ENCODE data around the gene ULK2.
"Not testable (repeated sequence)": the region's sequence is repeated elsewhere in the genome, so short reads cannot be mapped to it uniquely, and the experiment has no call there.

ULK2 gene

GRCh38 chr17:19860647-19861177, 7.0 kb downstream of the ULK2 start:
- not testable (repeated sequence) for DNase-seq

DNA sequence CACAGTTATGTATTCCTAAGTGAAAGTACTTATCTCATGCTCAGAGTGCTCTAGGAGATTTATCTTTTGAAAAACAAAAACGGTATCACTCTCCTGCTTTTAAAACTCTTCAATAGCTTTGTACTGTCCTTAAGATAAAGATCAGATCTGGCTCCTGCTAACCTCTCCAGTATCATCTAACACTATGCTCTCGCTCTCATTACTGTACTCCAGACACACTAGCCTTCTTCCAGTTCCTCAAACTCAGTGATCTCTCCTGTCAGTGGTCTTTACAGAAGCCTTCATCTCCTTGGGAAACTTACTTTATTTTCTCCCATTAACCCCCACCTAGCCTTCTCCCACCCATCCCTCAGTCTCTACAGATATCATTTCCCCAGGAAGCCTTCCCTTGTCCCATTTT, 10.1 kb downstream of the ULK2 start:
- DNase-seq, result no peak

DNA sequence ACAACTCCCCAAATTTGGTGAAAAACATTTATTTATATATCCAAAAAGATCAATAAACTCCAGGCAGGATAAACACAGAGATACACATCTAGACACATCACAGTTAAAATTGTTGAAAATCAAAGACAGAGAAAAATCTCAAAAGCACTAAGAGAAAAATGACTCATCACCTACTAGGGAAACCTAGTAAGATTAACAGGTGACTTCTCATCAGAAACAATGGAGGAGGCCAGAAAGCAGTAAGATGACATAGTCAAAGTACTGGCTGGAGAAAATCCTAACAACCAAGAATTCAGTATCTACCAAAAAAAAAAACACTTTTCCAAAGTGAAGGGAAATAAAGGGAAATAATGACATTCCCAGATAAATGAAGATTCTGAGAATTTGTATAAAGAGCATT, 33.8 kb downstream of the ULK2 start:
- DNase-seq, result no peak

GRCh38 chr17:19830061-19830460, 37.7 kb downstream of the ULK2 start:
- no peak for DNase-seq

GRCh38 chr17:19812407-19812806, 55.3 kb downstream of the ULK2 start:
- DNase-seq, result no peak

- DNase-seq, result no peak
These were observed 62.7 kb downstream of the ULK2 start for GRCh38 chr17:19805006-19805405.

DNA sequence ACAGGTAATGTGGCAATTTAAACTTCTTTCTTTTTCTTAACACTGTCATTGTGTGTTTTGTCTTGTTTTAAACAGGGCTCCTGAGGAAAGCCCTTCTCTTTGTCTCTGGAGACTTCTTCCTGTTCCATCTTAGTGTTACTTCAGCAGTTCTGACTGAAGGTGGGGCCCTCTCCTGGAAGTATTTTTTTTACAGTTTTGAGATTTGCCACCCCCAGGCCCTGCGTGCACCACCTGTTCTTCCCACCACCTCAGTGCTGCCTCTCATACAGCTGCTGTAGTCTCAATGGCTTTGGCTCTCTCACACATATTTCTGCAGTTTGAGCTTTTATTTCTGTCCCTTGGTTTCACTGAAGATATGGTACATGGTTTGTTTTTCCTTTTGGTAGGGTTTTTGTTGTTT, 67.2 kb downstream of the ULK2 start:
- DNase-seq, result no peak

DNA sequence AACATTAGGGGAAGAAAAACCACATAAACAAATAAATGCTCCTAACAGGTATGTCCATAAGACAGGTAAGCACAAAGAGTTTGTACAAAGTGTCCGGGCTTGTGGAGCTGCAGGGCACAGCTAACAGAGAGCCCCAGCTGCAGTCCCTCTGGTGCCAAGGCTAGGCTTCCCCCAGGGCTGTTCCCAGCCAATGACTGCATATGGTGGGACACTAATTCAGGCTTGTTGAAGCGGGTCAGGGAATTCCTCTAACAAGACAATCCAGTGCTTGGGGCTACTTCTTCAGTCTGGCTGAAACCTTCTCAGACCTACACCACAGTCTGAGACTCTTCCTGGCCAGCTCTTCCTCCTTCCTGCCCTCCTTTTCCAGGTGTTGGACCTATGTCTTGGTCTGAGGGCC, 67.9 kb downstream of the ULK2 start:
- DNase-seq, result no peak

DNA sequence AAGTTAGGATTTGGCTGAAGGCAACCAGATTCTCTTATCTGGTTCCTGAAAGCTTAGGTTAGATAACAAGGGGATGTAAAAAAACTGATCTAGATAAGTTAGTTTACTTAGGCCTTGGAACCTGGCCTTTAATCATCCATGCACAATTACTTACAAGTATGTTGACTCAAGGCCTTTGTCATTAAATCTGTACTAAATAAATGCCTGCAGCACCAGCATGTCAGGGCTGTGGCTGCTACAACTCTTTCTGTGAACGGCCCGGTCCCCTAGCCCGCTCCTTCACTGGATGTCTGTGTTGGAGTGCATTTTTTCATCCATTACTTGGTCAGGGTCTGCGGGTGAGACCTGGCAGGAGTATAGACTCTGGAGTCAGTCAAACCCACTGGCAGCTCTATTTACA, 71.3 kb downstream of the ULK2 start:
- DNase-seq, result no peak

DNA sequence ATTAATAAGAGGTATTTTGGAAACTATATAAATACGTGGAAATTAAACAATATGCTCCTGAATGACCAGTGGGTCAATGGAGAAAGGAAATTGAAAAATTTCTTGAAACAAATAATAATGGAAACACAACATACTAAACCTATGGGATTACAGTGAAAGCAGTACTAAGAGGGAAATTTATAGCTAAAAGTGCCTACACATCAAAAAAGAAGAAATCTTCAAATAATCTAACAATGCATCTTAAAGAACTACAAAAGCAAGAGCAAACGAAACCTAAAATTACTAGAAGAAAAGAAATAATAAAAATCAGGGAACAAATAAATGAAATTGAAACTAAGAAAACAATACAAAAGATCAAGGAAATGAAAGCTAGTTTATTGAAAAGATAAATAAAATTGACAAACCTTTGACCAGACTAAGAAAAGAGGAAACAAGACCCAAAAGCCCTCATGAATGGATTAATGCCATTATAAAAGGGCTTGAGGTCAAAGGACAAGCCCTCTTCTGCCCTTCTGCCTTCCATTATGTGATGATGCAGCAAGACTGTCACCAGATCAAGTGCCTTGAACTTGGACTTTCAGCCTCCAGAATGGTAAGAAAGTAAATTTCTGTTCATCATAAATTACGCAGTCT, 75.7 kb downstream of the ULK2 start:
- no peak for DNase-seq

DNA sequence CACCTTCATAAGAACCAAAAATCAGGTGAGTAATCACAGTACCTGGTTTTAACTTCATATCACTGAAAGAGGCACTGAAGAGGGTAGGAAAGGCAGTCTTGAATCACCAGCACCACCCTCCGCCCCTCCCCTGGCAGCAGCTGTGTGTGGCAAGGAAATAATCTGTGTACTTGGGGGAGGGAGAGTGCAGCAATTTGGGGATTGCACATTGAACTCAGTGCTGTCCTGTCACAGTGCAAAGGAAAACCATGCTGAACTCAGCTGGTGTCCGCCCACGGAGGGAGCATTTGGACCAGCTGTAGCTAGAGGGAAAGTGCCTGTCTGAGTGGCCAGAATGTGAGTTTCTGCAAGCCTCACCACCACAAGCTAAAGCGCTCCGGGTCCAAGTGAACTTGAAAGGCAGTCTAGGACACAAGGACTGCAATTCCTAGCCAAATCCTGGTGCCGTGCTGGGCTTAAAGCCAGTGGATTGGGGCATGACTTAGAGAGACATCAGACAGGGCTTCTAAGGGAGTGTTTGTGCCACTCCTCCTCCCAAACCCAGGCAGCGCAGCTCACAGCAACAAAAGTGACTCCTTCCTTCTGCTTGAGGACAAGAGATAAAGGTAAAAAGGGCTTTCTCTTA, 79.9 kb downstream of the ULK2 start:
- DNase-seq, result no peak

- no peak for DNase-seq
These were observed 81.9 kb downstream of the ULK2 start for GRCh38 chr17:19785854-19786253.

DNA sequence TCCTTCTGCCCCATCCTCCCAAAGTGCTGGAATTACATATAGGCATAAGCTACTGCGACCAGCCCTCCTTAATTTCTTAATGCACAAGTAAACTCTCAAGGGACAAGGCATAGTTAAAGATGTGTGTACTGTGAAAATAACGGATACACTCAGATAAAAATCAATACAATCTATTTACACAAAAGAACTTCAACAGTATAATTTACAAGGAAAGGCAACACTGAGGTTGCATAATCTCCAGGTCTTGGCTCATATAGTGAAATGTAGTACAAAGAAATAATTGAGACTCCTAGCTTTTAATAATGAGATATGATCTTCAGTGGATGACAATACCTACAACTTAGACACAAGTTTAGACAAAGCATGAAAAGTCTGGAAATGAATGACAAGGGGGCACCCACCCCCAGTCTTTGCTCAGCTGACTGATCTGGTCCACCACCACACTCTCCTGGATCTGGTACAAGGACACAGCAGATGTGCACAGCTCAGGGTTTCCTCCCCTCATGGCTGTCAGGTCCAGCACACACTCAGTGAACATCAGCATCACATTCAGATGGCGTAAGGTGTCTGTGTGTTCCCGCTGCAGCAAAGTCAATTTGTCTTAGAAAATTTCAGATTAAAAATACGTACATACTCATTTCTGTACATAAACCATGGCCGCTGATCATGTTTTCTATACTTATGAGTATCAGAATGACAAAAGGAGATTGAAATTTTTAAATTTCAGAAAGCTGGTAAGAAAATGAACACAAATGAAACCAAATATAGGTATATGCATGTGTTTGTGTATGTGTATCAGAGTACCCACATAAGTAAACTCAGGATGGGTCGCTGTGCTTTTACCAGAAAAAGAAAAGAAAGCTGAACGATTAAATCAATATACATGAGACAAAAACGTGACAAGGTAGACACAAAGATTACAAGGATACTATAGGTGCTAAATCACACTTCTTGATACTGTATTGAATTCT, 86.0 kb downstream of the ULK2 start:
- no peak for DNase-seq

DNA sequence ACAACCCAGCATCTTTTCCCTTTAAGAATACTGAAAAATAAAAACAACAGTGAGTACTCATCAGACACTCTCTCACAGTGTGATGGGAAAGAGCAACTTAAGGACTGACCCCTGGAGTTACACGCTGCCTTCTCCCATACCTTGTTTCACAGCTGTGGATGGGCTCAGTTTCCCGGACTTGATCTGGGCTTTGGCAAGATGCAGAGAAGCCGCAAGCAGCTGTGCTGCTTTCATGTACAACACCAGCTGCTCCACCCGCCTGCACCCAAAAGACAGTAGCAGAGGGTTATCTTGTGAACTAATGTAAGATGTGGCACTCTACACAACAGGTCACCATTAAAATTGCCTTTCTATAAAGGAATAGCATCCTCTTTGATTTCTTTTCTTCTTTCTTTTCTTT, 86.9 kb downstream of the ULK2 start:
- DNase-seq, result no peak

GRCh38 chr17:19773534-19773933, 94.2 kb downstream of the ULK2 start:
- DNase-seq, result no peak

DNA sequence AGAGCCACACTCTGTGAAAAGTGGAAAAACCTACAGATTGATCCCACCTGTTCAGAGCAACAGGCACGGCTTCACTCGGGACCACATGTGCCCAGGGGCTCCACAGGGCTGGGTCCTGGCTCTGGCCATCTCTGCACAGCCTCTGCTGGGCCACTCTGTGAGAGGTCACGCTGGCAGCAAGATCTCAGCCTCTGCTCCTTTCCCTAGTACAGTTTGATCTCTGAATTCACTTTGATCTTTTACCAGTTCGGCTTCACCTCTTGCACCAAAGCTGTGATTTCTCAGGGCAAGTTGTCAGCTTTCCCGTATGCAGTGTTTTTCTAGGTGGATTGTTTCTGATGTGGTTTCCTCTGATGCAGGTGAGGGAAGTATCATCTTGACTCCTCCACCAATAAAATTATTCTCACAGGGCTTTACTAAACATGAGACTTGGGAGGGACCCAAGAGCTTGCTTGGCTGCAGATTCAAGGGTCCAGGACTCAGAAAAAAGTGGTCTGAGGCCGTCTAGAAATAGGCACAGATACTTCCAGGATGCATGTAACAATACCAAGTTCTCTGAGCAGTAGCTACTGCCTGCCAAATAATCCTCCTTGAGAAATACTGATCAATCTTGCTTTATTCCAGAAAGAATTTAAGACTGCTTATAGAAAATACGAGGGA, 95.6 kb downstream of the ULK2 start:
- DNase-seq, result no peak

- no peak for DNase-seq
These were observed 96.6 kb downstream of the ULK2 start for GRCh38 chr17:19770985-19771735.

DNA sequence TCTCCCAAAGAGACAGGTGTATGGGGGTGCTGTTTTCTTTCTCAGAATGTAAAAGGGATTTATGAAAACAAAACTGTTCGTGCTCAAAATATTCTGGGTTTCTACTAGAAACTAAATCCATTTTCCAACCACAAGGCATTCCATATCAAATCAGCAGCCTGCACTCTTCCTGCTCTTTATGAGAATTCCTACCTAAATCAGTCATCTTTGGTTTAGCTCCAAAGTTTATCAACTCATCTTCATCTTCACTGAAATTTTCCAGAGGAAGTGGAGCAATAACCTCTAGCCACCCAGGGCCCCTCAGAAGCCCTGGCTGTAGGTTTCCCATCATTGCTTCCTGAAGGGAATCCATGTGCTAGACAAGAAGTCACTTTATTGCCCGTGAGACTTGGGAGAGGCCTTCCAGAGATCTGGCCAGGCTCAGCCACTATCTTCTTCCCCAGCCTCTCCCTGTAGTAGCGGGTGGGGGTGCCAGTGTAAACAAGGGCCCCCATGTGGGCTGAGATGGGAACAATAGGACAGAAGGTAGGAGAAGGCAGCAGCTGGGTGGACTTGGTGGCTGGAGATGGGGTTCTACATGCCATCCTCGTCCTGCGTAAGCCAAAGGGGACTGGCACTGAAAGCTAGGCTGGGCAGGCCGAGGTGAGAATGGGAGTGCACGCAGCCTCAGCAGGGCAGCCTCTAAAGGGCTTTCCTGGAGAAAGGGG, 97.6 kb downstream of the ULK2 start:
- no peak for DNase-seq

DNA sequence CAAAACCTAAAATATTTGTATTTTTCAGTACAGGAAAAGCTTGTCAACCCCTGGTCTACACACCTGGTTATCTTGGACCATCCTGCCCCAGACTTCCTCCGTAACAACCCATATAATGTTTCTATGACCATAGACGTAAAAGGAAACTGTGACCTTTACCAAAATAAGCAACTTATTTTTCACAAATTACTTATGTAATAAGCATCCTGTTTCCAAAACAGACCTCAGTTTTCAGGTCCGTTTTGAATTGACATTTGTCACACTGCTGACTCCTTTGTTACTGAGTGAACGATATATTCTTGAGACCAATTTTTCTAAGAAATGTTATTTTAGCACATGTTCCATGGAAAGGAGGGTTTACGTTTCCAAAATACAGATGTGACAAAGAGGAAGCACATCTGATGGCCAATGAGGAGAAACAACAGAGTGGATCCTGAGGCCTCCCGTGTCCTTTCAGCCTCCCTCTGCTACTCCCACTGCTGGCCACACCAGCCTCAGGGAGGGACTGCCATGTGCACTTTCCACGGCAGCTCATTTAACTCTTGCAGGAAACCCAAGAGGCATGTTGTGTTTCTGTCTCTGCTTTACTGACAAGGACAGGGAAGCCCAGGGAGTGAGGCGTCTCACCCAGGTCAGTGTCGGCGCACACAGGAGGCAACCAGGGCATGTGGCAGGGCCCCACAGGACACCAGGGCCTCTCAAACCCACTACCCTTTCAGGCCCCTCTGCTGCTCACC, 99.5 kb downstream of the ULK2 start:
- DNase-seq, result no peak

DNA sequence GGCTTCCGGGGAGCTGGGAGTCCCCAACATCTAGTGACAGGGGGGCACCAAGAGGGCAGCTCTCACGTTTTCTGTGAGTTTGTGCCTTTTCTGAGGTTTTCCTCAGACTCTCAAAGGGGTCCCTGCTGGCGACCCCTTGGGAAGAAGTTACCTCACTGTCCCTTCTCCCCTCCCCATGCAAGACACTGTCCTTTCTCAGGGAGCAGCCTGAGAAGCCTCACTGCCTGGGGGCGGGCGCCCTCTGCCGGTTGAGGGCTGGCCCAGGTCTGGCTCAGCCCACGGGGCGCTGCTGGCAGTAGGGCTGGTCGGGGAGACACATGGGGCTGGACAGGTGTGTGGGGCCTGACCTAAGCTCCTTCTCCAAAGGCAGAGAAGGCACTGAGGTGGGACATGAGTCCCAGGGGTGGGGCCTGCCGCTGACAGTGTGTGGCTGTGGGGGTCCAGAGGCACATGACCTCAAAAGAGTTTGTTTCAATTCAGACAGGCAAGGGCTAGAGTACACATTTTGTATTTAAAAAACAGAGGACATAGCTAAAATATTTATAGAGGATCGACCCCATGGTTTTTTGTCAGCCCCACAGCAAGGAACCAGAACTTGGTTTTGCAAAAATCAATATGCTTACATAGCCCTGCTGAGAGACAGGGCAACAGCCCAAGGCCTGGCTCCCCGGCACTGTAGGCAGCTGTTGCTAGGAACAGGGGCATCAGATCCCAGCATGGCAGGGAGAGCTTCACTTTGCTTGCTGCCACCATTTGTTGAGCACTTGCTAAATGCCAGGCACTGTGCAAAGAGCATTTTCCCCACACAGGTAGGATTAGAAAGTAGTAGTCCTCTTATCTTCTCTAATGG, 101.1 kb downstream of the ULK2 start:
- peak; percentile 34 for DNase-seq

Measured in NCI-H2171 (cell line).